NCI-H1048 (cell line): ENCODE results near the gene SPRR1B.
"Not testable (repeated sequence)": the region's sequence is repeated elsewhere in the genome, so short reads cannot be mapped to it uniquely, and the experiment has no call there.

Experiments
- DNase-seq: peaks from one replicate; lab custom pipeline; 2025; lab: John Stamatoyannopoulos, UW

Gene SPRR1B

GRCh38 chr1:153030895-153031294 lies at the start of gene SPRR1B:
TSS of gene SPRR1B (plus strand) at chr1:153031203. CDS start at chr1:153032346, 1,143 bp downstream.
- DNase-seq, result no peak

- no peak for DNase-seq
Measured at GRCh38 chr1:152982076-152982475, 48.9 kb upstream of the SPRR1B start.

- no peak for DNase-seq
Measured at GRCh38 chr1:152983234-152983633, 47.8 kb upstream of the SPRR1B start.

GRCh38 chr1:152983743-152984142 lies 47.3 kb upstream of the SPRR1B start, which contains the start of gene SPRR1A:
TSS of gene SPRR1A (plus strand) at chr1:152984081. CDS start at chr1:152985231, 1,150 bp downstream.
- DNase-seq, result no peak

GRCh38 chr1:152986578-152986977 lies 44.4 kb upstream of the SPRR1B start:
- DNase-seq, result no peak

GRCh38 chr1:152993186-152993585 lies 37.8 kb upstream of the SPRR1B start:
- DNase-seq, result no peak

GRCh38 chr1:152995842-152996241 lies 35.2 kb upstream of the SPRR1B start:
- no peak for DNase-seq

- no peak for DNase-seq
Measured at GRCh38 chr1:152996633-152997400, 34.2 kb upstream of the SPRR1B start.

- DNase-seq, result no peak
Measured at GRCh38 chr1:152997901-152998300, 33.1 kb upstream of the SPRR1B start.

- no peak for DNase-seq
Measured at GRCh38 chr1:152998476-152998875, 32.5 kb upstream of the SPRR1B start.

- no peak for DNase-seq
Measured at GRCh38 chr1:152999818-153000217, 31.2 kb upstream of the SPRR1B start.

- DNase-seq, result no peak
Measured at GRCh38 chr1:153000294-153000693, 30.7 kb upstream of the SPRR1B start.

- DNase-seq, result no peak
Measured at GRCh38 chr1:153001382-153001781, 29.6 kb upstream of the SPRR1B start, which contains the start of gene SPRR3. TSS of gene SPRR3 (plus strand) at chr1:153001749. CDS start at chr1:153003021, 1,272 bp downstream.

GRCh38 chr1:153011235-153011758 lies 19.7 kb upstream of the SPRR1B start:
- DNase-seq, result not testable (repeated sequence)

GRCh38 chr1:153021829-153022228 lies 9.2 kb upstream of the SPRR1B start:
- not testable (repeated sequence) for DNase-seq

GRCh38 chr1:153022340-153022739 lies 8.7 kb upstream of the SPRR1B start:
- DNase-seq, result not testable (repeated sequence)

GRCh38 chr1:153023109-153023508 lies 7.9 kb upstream of the SPRR1B start:
- DNase-seq, result no peak

GRCh38 chr1:153024413-153024812 lies 6.6 kb upstream of the SPRR1B start:
- DNase-seq, result no peak

- DNase-seq, result no peak
Measured at GRCh38 chr1:153025797-153026196, 5.2 kb upstream of the SPRR1B start.

- no peak for DNase-seq
Measured at GRCh38 chr1:153028766-153029165, 2.2 kb upstream of the SPRR1B start.

GRCh38 chr1:153032073-153032472 lies 1.1 kb downstream of the SPRR1B start:
- no peak for DNase-seq

GRCh38 chr1:153032677-153033308 lies 1.8 kb downstream of the SPRR1B start:
- DNase-seq, result no peak

- no peak for DNase-seq
Measured at GRCh38 chr1:153035211-153035610, 4.2 kb downstream of the SPRR1B start.
